HG02678 (cell line): ENCODE results near the gene HPCAL1.

Source experiments
- ATAC-seq: cut with Tn5 transposase; IDR thresholded peaks from one replicate; pipeline ENCODE4 v1.9.1; 2021; ENCODE audit warnings: mild to moderate bottlenecking, moderate library complexity; ENCODE audit not compliant: unreplicated experiment

HPCAL1 gene

GRCh38 chr2:10320575-10320931 lies 17.8 kb downstream of the HPCAL1 start:
- no peak for ATAC-seq

- no peak for ATAC-seq
These were observed 18.2 kb downstream of the HPCAL1 start for GRCh38 chr2:10320933-10321332.

- ATAC-seq = no peak
These were observed 18.9 kb downstream of the HPCAL1 start for GRCh38 chr2:10321622-10322021.

GRCh38 chr2:10322481-10322880 lies 19.8 kb downstream of the HPCAL1 start:
- ATAC-seq = no peak

GRCh38 chr2:10322973-10323372 lies 20.3 kb downstream of the HPCAL1 start:
- ATAC-seq = no peak

GRCh38 chr2:10323535-10323934 lies 20.8 kb downstream of the HPCAL1 start:
- no peak for ATAC-seq

- ATAC-seq = no peak
These were observed 21.6 kb downstream of the HPCAL1 start for GRCh38 chr2:10324095-10324832.

- no peak for ATAC-seq
These were observed 22.8 kb downstream of the HPCAL1 start for GRCh38 chr2:10325278-10326145.

- ATAC-seq = no peak
These were observed 23.5 kb downstream of the HPCAL1 start for GRCh38 chr2:10326151-10326616.

- ATAC-seq = no peak
These were observed 24.2 kb downstream of the HPCAL1 start for GRCh38 chr2:10326707-10327594.

- no peak for ATAC-seq
These were observed 25.4 kb downstream of the HPCAL1 start for GRCh38 chr2:10327896-10328669.

GRCh38 chr2:10328670-10329579 lies 26.2 kb downstream of the HPCAL1 start:
- no peak for ATAC-seq

- ATAC-seq = no peak
These were observed 26.8 kb downstream of the HPCAL1 start for GRCh38 chr2:10329580-10329879.

GRCh38 chr2:10329880-10330699 lies 27.4 kb downstream of the HPCAL1 start:
- ATAC-seq = no peak

GRCh38 chr2:10330700-10331026 lies 28.0 kb downstream of the HPCAL1 start:
- no peak for ATAC-seq

GRCh38 chr2:10331027-10331701 lies 28.5 kb downstream of the HPCAL1 start:
- ATAC-seq = peak; percentile 58

GRCh38 chr2:10331702-10332401 lies 29.1 kb downstream of the HPCAL1 start:
- peak; percentile 61 for ATAC-seq
